ENCODE measurements around the gene SLC44A4. TPM values are rescaled to one million over a fixed set of nuclear protein-coding genes. Genes with fewer than 3 reads are reported as not detected.

Gene SLC44A4
- total and polyA plus RNA-seq, 9 of the 15 experiments (the other 6 are each of a cell fraction or from before 2014, with no cell fraction given), result 7.9 to 18.6 (median 11.2) TPM

- TF ChIP-seq ZNF551 (CRISPR knock-in tag; IDR thresholded peaks at IDR 0.05) (no peak), RREB1 (CRISPR knock-in tag; IDR thresholded peaks at IDR 0.05) (no peak), KLF6 (CRISPR knock-in tag; IDR thresholded peaks at IDR 0.05; ENCODE audit: borderline replicate concordance) (no peak), E4F1 (CRISPR knock-in tag; IDR thresholded peaks at IDR 0.05; ENCODE audit: borderline replicate concordance) (peak; percentile 15; the same call in 1 of the 2 replicates), ID3 (CRISPR knock-in tag; IDR thresholded peaks at IDR 0.05) (no peak), ID3 (tag; IDR thresholded peaks at IDR 0.05) (peak; percentile 76), ZNF263 (CRISPR knock-in tag; IDR thresholded peaks at IDR 0.05; ENCODE audit: borderline replicate concordance) (0 out of 2 replicates have a peak, but pooled peaks have one; percentile 13), ZNF23 (CRISPR knock-in tag; IDR thresholded peaks at IDR 0.05) (no peak), ARID4B (CRISPR knock-in tag; IDR thresholded peaks at IDR 0.05) (peak; percentile 3; the same call in 1 of the 2 replicates), ZNF175 (CRISPR knock-in tag; IDR thresholded peaks at IDR 0.05; ENCODE audit: low read depth) (peak; percentile 49; the same call in 1 of the 2 replicates), CREB3 (tag; conservative IDR thresholded peaks at IDR 0.05; ENCODE audit: low read depth) (peak; percentile 78; the same call in 1 of the 2 replicates), RCOR1 (IDR thresholded peaks at IDR 0.05; ENCODE audit: borderline replicate concordance in 1 of 2, low read depth in 2 of 2, low read length in 2 of 2) (0 out of 4 replicates have a peak, but pooled peaks of 1 of the 2 experiments have one; percentile 1)
Measured at GRCh38 chr6:31813465-31813849, 65.3 kb downstream of the SLC44A4 start (continued).
